GM19239 (cell line): ENCODE results near the gene APC2.

Experiments used
- DNase-seq: peaks from one replicate; pipeline ENCODE4 v3.0.0; 2011; ENCODE audit warnings: low spot score; ENCODE audit not compliant: insufficient read length
- FAIRE-seq: peaks from 2 replicates; lab custom pipeline; 2011; peaks lifted over from hg19 to GRCh38; lab: Jason Lieb, UNC

Gene APC2, protein sequence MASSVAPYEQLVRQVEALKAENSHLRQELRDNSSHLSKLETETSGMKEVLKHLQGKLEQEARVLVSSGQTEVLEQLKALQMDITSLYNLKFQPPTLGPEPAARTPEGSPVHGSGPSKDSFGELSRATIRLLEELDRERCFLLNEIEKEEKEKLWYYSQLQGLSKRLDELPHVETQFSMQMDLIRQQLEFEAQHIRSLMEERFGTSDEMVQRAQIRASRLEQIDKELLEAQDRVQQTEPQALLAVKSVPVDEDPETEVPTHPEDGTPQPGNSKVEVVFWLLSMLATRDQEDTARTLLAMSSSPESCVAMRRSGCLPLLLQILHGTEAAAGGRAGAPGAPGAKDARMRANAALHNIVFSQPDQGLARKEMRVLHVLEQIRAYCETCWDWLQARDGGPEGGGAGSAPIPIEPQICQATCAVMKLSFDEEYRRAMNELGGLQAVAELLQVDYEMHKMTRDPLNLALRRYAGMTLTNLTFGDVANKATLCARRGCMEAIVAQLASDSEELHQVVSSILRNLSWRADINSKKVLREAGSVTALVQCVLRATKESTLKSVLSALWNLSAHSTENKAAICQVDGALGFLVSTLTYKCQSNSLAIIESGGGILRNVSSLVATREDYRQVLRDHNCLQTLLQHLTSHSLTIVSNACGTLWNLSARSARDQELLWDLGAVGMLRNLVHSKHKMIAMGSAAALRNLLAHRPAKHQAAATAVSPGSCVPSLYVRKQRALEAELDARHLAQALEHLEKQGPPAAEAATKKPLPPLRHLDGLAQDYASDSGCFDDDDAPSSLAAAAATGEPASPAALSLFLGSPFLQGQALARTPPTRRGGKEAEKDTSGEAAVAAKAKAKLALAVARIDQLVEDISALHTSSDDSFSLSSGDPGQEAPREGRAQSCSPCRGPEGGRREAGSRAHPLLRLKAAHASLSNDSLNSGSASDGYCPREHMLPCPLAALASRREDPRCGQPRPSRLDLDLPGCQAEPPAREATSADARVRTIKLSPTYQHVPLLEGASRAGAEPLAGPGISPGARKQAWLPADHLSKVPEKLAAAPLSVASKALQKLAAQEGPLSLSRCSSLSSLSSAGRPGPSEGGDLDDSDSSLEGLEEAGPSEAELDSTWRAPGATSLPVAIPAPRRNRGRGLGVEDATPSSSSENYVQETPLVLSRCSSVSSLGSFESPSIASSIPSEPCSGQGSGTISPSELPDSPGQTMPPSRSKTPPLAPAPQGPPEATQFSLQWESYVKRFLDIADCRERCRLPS (N-terminal part only)

DNA sequence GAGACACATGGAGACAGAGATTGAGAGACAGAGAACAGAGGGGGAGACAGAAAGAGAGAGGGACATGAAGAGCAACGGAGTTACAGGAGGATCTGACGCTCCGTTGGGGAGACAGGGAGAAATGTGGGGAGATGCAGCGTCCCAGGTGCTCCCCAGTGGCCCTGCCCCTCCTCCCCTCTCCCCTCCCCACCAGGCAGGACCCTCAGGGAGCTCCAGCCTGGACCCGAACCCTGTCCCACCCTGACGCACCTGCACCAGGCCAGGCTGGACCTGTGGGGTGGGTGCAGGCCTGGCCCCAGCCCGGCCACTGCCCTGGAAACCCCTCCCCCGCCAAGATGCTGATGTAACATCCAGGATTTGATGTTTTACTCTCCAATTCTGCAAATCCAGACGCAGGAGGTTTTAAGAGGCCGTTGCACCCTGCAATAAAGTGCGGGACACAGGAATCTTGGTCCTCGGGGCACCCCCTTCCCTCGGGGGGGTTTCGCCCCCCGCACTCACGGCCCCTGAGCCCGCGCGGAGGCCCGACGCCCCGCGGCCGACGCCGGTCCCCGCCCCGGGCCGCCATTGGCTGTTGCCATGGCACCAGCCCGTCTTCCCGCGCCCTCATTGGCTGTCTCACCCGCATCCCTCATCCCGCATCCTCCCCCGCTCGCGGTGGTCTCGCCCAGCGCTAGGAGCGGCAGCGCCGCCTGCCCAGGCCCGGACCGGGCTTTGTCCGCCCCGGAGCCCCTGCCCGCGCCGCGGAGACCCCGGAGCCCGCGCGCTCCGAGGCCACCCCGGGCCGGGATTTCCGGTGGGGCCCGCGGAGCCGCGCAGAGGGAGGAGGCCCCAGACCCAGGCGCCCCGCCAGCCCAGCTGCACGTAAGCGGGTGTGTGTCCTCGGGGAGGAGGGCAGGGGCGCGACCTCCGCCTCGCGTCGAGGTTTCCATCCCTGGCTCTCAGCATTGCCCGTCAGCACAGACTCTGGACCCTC lies at the start of gene APC2:
Gene APC2, plus strand, starts transcription at position 655 of the 976 bp plus-strand sequence. CDS start 2,881 bp downstream, outside the sequence.
- DNase-seq (no peak), FAIRE-seq (no peak)

DNA sequence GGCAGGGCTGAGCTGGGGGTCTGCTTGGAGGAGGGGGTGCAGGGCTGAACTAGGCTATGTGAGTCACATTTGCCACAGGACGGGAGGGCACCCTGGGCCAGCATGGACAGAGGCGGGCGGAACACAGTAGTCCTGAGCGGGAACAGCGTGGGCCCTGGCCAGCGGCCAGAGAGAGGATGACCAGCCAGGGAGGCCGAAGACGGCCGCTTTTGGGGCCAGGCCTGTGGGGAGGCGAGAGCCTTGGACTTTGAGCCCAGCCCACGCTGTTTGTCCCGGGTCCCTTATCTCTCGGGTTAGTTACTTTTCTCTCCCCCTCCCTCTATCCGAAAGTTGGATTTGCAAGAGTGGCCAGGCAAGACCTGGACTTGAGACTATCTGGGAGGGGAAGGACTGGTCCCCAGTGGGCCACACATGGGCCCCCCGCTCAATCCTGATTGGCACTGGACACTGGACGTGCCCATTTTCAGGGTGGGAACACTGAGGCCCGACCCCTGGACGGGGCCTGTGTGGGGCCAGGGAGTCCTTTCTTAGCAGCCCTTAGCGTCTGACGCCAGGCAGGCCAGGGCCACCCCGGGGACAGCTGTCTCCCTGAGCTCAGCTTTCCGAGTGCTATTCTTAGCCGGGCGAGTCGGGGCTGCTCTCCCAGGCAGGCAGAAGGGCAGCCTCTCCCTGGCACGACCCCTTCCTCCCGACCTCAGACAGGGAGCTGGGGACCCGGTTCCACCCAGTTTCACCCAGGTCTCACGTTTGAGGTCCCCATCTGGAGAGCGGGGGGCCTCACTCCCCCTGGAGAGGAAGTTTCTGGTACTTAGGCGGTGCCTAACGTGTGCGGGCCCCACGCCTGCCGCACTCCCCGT lies 49.4 kb upstream of the APC2 start:
- DNase-seq (no peak), FAIRE-seq (no peak)

DNA sequence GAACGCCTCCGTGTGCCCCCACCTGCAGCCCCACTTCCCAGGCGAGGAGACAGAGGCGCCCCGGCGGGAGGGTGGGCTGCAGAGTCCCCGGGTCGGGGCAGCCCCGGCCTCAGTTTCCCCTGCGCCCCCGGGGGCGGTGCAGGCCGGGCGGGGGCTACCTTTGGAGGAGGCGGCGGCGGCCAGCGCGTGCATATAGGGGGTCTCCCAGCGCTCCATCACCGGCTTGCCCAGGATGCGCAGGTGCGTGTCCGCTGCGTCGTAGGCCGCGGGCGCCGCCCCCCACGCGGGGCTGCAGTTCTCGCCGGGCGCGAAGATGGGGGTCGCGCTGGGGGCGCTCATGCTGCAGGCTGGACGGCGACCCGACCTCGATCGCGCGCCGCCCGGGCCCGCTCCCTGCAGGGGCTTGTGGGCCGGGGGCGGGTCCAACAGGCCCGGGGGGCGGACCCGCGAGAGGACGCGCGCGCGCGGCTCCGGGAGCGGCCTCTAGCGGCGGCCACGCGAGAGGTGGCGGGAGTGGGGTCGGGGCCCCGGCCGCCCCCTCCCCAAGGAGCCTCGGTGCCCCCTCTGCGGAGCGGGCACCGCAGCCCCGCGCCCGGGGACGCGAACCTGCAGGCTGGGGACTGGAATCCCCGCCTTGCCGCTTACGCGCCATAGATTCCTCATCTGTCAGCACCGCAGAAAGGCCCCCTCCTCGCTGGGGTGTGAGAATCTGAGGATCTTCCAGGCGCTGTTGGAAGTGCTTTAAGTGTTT lies 48.6 kb upstream of the APC2 start, which contains the start of gene GAMT:
Gene GAMT, minus strand, starts transcription at position 405 of the 751 bp plus-strand sequence. Its CDS starts 66 bp downstream, at position 339.
- DNase-seq (peak; percentile 76), FAIRE-seq (no peak)

DNA sequence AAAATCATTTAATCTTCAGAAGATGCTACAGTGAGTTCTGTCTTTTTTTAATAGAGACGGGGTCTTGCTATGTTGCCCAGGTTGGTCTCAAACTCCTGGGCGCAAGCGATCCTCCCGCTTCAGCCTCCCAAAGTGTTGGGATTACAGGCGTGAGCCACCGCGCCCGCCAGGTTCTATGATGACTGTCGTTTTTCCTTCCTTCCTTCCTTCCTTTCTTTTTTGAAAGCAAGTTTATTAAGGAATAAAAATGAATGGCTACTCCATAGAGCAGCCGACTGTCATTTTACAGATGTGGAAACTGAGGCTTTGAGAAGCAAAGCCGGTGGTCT lies 48.1 kb upstream of the APC2 start:
- FAIRE-seq (no peak), DNase-seq (no peak)

DNA sequence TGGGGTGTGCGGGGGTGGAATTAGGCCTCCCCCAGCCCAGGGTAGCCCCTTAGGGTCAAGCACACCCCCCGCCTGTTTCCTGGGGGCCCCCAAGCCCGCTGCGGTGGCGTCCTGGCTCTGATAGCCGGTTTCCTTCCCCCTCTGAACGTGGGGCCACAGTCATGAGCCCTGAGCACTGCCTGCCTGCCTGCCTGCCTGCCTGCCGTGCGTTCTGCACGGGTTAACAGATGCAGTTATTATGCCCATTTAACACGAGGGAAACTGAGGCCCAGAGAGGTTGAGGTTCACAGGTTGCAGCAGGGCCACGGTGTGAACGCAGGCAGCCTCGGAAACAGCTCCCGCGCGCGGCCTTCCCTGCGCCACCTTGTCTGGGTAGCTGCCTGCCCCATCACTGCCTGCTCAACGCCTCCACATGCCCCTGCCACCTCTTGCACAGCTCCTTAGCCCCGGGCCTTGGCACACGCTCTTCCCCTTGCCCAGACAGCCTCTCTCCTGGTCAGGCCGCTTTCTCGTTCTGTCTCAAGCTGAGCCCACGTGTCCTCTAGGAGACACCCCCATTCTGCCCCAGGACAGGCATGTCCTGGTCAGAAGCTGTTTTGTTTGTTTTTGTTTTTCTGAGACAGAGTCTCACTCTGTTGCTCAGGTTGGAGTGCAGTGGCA lies 47.4 kb upstream of the APC2 start:
- FAIRE-seq (no peak), DNase-seq (no peak)

DNA sequence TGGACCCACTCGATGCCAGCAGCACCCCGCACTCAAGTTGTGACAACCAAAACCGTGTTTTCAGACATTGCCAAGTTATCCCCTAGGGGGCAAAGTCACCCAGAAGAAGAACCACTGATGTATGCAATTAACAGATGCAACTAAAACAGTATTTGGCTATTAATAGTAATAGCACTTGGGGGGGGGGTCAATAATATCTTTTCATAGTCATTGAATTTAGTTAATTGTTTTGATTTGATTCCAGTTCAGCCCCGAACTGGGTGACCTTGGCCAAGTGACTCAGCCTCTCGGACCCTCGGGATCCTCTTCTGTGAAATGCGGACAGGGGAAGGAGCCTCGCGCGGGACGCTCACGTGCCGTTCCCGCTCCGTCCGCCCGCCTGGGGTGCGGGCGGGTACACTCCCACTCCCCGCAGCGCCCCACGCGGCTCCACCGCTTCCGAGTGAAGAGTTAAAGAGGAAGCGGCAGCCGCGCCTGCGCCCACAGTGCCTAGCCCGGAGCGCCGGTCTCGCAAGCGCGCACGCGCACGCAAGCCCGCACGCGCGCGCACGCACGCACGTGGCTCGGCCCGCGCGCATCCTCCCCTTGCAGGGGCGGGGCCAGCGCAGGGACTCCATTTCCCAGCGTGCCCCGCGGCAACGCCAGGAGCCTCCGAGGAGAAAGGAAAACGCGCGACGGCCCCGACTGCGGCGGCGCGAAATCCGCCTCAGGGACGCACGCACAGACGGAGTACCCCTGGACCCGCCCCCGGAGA lies 43.0 kb upstream of the APC2 start:
- DNase-seq (peak; percentile 99), FAIRE-seq (peak; percentile 95)

DNA sequence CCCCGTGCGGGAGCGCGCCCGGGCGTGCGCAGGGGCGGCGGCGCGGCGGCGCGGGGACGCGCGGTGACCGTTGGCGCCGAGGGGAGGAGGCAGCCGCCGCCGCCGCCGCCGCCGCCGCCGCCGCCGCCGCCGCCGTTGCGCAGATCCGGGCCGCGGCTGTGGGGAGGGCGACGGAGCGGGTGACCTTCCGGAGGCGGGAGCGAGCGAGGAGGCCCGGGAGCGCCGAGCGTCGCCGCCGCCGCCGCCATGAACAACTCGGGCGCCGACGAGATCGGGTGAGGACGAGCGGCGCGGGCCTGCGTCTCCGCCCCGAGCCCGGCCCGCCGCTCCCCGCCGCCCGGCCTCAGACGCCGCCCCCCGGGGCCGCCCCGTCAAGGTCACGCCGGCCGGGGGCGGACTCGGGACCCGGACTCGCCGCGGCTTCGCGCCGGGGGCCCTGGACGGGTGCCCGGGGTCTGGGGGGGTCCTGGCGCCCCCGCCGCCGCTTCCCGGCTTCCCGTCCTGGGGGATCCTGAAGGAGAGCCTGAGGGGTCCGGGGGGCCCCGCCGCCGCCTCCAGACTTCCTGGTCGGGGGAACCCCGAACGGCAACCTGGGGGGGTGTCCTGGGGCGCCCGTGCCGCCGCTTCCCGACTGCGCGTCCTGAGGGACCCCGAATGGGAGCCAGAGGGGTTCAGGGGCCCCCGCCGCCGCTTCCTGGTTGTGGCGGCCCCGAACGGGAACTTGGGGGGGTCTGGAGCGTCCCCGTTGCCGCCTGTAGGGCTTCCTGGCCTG lies 42.2 kb upstream of the APC2 start, which contains the start of gene DAZAP1:
Gene DAZAP1, plus strand, starts transcription at position 59 of the 772 bp plus-strand sequence. Its CDS starts 188 bp downstream, at position 247.
- no peak for FAIRE-seq
- no peak for DNase-seq

DNA sequence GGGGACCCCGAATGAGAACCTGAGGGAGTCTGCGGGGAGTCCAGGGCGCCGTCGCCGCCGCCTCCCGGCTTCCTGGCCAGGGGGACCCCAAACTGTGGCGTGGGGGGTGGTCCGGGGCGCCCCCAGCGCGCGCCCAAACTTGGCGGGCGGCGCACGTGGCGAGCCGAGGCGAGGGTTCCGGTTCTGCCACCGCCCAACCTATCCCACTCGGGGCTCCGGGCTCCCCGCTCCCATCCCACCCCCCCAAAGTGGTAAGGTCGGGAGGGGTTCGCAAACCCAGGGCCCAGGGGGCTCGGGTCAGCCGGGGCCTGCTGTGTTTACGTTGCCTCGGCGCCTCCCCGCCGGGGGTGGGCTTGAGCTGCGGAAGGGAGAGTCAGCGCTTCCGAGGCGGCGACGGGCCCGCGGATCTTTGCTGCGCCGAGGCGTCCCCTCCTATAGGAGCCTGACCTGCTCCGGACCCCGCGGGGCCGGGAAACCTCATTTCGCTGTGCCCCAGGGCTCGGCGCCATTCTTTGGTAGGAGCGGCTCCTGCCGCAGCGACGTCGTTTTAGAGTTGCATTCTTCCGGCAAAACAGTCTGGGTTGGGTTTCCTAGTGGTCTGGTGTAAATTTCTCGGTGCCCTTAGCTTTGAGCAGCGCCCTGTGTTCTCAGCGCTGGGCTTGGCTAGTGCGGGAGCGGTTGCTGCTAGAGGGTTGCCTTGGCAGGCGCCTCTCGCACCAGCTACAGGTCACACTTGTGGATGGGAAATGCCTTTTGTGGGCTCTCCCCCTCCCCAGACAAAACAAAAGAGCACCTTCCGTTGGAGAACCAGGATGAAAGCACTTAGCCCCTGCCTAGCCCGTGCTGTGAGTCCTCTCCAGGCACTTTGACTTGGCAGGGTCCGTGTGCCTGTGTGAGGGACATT lies 41.4 kb upstream of the APC2 start:
- FAIRE-seq, result peak; percentile 44
- DNase-seq, result no peak

DNA sequence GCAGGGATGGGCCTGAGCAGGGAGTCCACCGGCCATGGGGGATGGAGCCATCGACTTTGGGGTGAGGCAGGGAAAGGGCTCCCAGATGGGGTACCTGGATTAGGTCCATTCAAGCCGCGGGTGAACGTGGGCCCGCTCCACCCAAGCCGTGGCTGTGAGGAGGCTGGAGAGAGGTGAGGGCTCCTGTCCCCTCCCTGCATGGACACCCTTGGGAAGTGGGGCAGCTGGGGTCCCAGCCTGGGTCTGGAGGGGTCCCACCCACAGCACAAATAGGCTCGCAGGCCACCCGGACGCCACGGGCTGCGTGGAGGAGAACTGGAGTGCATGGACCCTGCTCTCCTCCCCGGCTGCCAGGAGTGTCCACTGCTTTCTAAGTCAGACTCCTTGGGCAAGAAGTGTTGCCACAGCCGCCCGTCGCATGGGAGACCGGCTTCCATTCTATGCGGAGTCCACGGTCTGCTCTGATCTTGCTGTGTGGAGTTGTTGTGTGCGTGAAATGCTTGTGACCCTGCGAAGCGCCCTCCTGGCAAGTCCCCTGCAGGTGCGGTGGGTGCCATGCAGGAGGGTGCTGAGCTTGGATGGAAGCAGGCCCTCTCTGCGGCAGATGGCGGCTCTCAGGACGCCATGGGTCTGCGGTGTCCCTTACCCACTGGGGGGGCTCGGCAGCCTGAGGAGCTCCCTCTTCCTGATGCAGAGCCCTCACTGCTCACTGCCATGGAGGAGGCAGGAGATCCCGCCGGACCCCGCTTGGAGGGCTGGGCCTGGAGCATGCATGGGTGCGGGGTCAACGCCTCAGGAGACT lies 40.5 kb upstream of the APC2 start:
- FAIRE-seq, result no peak
- DNase-seq, result no peak

DNA sequence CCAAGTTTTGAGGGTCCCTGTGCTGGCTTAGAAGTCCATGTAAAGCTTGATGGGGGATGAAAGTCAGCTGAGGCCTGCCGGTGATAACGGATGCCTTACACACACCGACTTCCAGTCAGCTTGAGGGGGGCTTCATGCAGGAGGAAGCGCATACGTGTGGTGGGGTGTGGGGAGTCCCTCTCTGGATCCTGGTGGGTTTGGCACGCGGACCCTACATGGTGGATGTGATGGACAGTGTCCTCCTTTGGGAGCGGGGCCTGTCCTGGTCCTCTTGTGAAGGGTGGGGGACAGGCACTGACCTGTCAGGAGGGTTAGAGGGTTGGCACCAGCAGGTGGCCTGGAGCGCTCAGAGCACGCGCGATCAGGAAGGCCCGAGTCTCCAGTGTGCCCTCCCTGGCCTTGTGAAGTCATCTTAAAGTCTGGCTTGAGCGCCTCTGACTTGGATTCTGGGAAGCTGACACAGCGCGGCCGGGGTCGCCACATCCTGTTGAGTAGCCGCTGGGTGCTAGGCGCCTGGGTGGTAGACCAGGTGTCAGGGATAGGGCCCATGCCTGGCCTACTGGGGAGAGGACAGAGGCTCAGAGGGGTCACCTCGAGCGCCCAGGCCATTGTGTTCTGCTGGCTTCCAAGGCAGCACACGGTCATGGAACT lies 39.7 kb upstream of the APC2 start:
- DNase-seq (no peak), FAIRE-seq (no peak)

DNA sequence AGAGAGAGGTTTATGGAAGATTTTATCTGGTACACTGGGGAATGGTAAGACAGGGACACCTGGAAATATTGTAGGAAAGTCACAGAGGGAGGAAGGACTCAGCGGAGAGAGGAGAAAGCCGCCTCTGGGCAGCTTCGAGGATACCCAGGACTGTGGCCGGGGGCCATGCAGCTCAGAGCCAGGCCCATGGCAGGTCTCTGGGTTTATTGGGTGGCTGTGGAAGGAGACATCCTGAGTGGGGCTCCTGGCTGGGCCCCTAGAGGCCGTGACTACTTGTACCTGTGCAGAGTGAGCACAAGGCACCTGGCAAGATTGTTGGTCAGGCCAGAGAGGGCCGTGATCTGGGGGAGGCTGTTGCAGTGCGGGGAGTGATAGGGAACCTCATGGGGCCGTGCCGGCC lies 39.1 kb upstream of the APC2 start:
- no peak for DNase-seq
- FAIRE-seq, result no peak

DNA sequence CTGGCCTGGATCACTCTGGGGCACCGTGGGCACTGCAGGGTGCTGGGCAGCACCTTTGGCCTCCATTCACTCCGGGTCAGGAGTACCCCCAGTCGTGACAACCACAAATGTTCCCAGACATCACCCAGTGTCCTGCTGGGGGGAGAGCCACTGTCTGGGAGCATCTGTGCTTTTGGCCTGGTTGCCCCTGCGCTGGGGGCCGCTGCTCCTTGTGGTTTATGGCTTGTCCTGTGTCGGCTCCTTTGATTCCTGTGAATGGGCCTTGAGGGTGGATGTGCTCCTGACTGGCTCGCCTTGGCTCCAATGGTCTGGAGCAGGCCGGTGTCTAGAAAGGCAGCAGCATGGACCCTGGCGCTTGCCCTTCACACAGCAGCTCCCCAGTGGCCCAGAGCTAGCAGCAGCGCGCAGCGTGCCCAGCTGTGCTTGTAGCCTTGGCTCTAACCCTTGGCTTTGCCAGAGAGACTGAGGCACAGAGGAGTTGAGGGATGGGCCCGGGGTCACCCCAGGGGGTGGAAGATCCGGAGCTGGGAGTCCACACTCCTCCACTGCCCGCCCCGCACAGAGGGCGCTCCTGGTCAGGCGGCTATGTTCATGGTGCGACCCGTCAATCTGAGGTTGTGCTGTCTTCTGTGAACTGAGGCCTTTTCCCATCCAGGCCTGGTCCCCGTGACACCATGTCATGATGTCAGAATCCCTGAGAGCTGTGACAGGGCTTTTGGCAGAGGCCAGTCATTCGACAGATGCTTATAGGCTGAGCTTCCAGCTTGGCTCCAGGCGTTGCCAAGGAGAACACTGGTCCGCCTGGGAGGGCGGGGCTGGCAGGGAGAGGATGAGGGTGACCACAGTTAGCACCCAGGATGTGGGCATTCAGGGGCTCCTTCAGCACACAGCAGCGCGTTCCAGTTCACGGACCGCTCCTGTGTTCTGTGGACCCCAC lies 38.4 kb upstream of the APC2 start:
- FAIRE-seq, result no peak
- no peak for DNase-seq
